ENCODE data around the gene PCDHGA1. TPM values are rescaled to one million over a fixed set of nuclear protein-coding genes. Genes with fewer than 3 reads are reported as not detected.

PCDHGA1 gene
- polyA plus RNA-seq, 3 donors, result not detected

GRCh38 chr5:141320225-141321169, 9.8 kb upstream of the PCDHGA1 start, which contains the start of gene TAF7:
Gene TAF7, minus strand, starts transcription at chr5:141320784. Its CDS starts 740 bp downstream, at chr5:141320044.
- 2% methylated on average over 61 of the region's 67 CpGs for WGBS (ENCODE audit: insufficient coverage)
- Mint-ChIP-seq H3K36me3 (peaks cover 14 to 34% of the 10 kb centered on the region in 2 donors), H3K4me3 (peak within 1 kb of the TSS; percentile 89 to 96)

More at GRCh38 chr5:141320225-141321169, 9.8 kb upstream of the PCDHGA1 start, which contains the start of gene TAF7:
- peak; percentile 89 to 91 (median 91) for DNase-seq
- H3K27me3 Mint-ChIP-seq (ENCODE audit: low read depth in 3 of 3), result peaks cover 2 to 6% (median 5%) of the 10 kb centered on the region in 3 donors
- Histone ChIP-seq H3K27me3 (ENCODE audit: control insufficient read depth in 2 of 2, insufficient read depth in 2 of 2, low read length in 2 of 2) (peaks cover 0 to 2% of the 10 kb centered on the region in 2 donors), H3K36me3 (replicated peaks in 1 of 2; ENCODE audit: control insufficient read depth in 1 of 2, insufficient read depth in 2 of 2, low read length in 2 of 2) (peaks cover 0 to 20% of the 10 kb centered on the region in 2 donors), H3K27ac (ENCODE audit: low read depth in 1 of 2, low read length in 2 of 2) (peak within 1 kb of the TSS; percentile 92 to 95), H3K4me2 (replicated peaks; ENCODE audit: extremely low read depth, low read length, poor library complexity, severe bottlenecking) (peak within 1 kb of the TSS; percentile 74), H4K20me1 (ENCODE audit: insufficient read depth, low read length) (no peaks in the 10 kb centered on the region), H3K9me3 (replicated peaks in 1 of 2; ENCODE audit: control insufficient read depth in 1 of 2, insufficient read depth in 1 of 2, low read length in 2 of 2) (peaks cover 57 to 83% of the 10 kb centered on the region in 2 donors), H3K79me2 (ENCODE audit: insufficient read depth, low read length) (peaks cover 16% of the 10 kb centered on the region), H3K9ac (ENCODE audit: insufficient read depth, low read length, poor library complexity, severe bottlenecking) (peak within 1 kb of the TSS; percentile 79), H3K4me3 (replicated peaks in 1 of 3; ENCODE audit: low read depth in 2 of 3, low read length in 3 of 3) (peak within 1 kb of the TSS; percentile 79 to 92 (median 86)), H2AFZ (ENCODE audit: insufficient read depth, low read depth, low read length, poor library complexity, severe bottlenecking) (peak within 1 kb of the TSS; percentile 96), H3K4me1 (ENCODE audit: control insufficient read depth in 1 of 2, insufficient read depth in 2 of 2, low read length in 2 of 2) (peaks cover 11 to 16% of the 10 kb centered on the region in 2 donors)
- H3K4me1 Mint-ChIP-seq, result peaks cover 16% of the 10 kb centered on the region
- intact Hi-C loops (cut with micrococcal nuclease), result loop anchor here in 1 of 2 donors (2.0 to 5.0 kb wide), 2 partner anchors 202 to 244 kb away; no protein-coding TSS in a partner anchor
- peaks cover 40 to 87% (median 81%) of the 10 kb centered on the region in 7 donors for H3K9me3 Mint-ChIP-seq
- peak within 1 kb of the TSS; percentile 98 to 100 (median 98) for H3K27ac Mint-ChIP-seq
- peak; percentile 87 for TF ChIP-seq CTCF (IDR thresholded peaks at IDR 0.05)

Measured in CD14-positive monocyte (primary cell).